Lung microvascular endothelial cell (primary cell): Measurements from ENCODE around the gene BNC1. TPM values are rescaled to one million over a fixed set of nuclear protein-coding genes. Genes with fewer than 3 reads are reported as not detected.
"Not testable (repeated sequence)": the region's sequence is repeated elsewhere in the genome, so short reads cannot be mapped to it uniquely, and the experiment has no call there.

Experiments
- DNase-seq, 2 donors: peaks; one replicate each; pipeline versions ENCODE4 v3.0.0 to v3.0.0-alpha.2; 2010; ENCODE audit warnings: low read depth in 2 of 2
- total RNA-seq: library from RNA; depleted of rRNA; stranded (reverse); fragments of >200 nt; gene quantifications from 2 replicates; pipeline ENCODE4 v1.2.1, GENCODE V29; 2014

Gene BNC1
- total RNA-seq, 1 donor from 2014 or later: 1.2 TPM

DNA sequence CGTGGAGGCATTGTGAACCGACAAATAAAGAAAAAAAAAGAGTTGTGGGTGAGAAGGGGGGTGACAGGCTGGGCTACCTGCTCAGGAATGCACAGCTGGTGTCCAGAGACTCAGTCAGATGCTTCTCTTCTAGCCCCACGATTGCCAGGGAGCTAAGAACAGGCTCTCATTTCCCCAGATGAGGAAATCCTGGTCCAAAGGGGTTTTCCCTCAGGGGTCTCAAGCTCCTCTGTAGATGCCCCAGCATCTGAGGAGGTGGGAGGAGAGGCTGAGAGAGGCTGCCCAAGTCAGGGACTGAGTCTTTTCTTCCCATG, 35.5 kb downstream of the BNC1 start:
- DNase-seq: no peak

DNA sequence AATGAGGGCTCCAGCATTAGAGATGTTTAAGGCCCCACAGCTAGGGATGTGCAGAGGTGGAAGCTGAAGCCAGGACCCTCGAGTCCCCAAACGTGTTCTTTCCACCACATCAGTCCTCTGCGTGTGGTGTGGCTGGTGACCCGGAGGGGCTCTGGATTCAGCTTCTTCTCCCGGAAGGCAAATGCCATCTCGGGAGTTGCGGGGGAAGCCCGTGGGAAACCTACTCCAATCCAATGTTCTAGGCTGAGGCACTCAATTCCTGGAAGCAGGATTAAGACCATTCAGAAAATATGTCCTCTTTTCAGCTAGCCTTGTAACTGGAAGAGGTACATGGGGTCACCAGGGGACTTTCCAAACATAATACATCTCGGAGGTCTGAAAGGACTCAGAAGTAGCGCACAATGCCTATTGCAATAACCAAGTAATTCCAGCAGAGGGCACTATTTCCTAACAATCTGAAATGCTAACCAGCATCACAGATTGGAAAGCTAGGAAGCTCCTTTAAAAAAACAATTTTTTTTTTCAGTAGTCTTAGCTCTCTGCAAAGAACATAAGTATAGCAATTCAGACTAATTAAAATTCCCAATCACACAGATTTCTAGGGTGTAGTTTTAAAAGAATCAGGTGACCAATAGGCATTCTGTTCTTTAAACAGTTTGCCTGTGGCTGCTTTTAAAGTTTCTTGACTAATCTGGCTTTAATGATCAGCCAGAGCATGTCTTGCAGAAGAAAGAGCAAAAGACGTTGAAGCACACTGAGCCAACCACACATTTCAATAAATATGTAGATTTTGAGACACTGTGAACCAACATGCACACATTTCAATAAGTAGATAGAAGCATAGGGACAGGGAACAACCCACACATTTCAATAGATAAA, 36.1 kb downstream of the BNC1 start:
- peak; percentile 74 to 75 for DNase-seq

DNA sequence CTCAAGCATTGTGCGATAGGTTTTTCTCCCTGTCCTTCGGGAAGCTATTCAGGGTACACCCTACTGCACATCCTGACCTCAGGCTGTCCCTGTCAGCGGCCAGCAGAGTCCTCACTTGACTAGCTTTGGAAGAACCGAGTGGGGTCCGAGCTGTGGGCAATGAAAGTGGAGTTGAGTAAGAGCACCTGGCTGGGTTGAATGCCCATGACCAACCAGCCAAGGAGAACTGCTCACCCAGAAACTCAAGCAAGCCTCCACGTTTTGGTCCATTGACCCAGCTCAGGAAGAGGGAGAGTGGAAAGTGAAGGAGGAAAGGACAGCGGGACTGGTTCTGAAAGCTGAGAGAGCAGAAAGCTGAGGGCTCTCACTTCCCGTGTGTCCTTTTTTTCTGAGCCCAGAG, 40.8 kb downstream of the BNC1 start:
- no peak for DNase-seq

DNA sequence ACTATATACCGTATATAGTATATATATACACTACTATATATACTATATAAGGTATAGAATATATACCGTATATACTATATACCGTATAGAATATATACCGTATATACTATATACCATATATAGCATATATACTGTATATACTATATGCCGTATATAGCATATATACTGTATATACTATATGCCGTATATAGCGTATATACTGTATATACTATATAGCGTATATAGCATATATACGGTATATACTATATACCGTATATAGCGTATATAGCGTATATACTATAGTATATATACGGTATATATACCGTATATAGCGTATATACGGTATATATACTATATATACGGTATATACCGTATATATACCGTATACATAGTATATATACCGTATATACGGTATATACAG, 54.2 kb downstream of the BNC1 start:
- DNase-seq: no peak

DNA sequence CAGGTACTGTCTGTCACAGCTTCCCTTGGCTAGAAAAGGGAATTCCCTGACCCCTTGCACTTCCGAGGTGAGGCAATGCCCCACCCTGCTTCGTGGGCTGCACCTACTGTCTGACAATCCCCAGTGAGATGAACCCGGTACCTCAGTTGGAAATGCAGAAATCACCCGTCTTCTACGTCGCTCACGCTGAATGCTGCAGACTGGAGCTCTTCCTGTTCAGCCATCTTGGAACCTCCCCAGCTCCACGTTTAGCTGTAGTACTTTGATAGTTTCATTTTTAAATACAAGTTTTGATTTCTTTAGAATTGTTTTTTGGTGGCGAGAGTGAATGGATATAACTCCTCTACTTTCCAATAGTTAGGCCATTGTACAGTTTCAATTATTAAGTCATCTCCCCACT, 59.0 kb downstream of the BNC1 start:
- no peak for DNase-seq

DNA sequence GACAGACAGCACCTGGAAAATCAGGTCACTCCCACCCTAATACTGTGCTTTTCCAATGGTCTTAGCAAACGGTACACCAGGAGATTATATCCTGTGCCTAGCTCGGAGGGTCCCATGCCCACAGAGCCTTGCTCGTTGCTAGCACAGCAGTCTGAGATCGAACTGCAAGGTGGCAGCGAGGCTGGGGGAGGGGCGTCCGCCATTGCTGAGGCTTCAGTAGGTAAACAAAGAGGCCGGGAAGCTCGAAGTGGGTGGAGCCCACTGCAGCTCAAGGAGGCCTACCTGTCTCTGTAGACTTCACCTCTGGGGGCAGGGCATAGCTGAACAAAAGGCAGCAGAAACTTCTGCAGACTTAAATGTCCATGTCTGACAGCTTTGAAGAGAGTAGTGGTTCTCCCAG, 62.7 kb downstream of the BNC1 start:
- not testable (repeated sequence) for DNase-seq

DNA sequence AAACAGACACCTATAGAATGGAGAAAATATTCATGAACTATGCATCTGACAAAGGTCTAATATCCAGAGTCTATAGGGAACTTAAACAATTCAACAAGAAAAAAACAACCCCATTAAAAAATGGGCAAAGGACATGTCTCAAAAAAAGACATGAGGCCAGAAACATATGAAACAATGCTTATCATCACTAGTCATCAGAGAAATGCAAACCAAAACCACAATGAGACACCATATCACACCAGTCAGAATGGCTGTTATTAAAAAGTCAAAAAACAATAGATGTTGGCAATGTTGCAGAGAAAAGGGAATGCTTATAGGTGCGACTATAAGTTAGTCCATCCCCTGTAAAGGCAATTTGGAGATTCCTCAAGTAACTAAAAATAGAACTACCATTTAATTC, 65.4 kb downstream of the BNC1 start:
- DNase-seq: no peak

DNA sequence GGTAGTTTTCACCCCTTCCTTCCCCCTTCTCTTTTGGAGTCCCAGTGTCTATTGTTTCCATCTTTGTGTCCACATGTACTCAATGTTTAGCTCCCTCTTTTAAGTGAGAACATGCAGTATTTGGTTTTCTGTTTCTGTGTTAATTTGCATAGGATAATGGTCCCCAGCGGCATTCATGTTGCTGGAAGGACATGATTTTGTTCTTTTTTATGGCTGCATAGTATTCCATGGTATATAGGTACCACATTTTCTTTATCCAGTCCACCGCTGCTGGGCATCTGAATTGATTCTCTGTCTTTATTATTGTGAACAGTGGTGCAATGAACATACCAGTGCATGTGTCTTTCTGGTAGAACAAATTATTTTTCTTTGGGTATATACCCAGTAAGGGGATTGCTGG, 69.2 kb downstream of the BNC1 start:
- no peak for DNase-seq

DNA sequence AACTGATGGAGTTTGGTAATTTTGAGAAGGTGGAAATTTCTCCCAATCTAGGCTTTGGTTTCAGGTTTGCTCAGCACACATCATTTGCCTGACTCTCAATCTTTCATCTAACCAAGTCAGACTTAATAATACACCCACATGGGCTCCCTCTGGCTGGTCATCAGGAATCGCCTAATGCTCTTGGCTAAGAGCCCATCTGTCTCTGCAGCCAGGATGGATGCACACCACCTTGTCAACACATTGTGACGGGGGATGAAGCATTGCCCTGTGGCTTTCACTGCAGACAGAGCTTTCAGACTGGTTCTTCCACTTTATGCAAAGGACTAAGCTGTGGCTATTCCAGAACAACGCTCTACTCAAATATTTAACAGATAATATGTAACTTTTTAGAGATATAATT, 73.8 kb downstream of the BNC1 start:
- peak; percentile 37 to 82 for DNase-seq

DNA sequence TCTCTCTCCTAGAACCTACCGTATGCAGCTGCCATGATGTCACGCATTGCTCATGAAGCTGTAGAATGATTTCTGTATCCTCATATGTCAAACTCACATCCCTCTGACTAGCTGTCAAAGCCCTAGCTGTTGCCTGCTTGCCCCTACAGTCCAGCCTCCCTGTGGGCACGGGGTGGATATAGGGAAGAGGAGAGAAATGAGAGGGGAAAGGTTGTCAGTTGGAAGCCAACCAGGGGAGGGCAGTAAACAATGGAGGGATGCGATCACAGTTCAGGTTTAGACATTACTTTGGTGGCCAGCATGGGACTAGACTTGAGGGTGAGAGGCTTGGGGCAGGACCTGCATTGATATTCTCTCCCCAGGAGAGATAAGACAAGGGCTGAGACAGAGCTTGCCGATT, 75.1 kb downstream of the BNC1 start:
- DNase-seq: peak in 1 of 2 donors; percentile 13

DNA sequence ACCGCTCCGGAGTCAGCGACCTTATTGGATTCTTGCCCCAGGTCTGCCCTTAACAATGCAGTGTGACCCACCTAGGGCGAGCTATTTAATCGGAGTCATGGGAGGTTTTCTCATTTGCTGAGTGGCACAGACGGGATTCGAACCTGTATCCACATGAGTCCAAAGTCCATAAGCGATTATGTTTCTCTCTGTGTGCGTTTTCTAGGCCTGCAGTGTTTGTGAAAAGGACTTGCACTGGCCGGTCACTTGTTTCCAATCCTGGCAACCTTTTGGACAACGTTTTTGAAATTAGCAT, 76.2 kb downstream of the BNC1 start:
- no peak for DNase-seq

DNA sequence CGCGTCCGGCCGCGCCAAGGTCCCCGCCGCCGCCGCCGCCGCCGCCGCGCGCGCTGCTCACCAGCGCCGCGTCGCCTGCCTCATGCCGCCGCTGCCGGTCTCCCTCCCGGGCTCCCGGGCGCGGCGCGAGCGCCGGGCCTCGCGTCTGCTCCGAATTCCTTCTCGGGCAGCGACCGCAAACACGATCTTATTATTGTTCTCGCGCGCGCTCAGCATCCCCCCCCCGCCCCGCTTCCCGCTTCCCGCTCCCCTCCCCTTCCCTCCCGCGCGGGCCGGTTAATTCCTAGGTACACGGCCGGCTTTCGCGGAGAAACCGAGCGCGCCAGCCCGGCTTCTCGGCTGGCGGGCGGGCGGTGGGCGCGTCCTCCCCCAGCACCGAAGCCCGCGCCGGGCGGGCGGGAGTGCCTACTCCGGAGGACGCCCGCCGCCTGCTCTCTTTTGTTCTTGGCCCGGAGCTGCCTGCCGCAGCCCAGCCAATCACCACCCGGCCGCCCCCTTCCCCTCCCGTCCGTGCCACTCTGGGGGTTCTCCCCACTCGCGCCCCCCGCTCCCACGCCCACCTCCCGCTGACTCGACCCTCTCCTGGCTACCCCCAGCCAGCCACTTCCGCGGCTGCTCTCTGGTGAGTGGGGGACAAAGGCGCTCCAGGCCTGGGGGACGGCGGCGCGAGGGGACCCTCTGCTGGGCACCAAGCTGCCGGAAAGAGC, 76.7 kb downstream of the BNC1 start, which contains the start of gene HDGFL3:
Gene HDGFL3 (minus strand): TSS at position 164 of the 707 bp plus-strand sequence. CDS start 409 bp downstream, outside the sequence.
- peak; percentile 68 to 70 for DNase-seq

DNA sequence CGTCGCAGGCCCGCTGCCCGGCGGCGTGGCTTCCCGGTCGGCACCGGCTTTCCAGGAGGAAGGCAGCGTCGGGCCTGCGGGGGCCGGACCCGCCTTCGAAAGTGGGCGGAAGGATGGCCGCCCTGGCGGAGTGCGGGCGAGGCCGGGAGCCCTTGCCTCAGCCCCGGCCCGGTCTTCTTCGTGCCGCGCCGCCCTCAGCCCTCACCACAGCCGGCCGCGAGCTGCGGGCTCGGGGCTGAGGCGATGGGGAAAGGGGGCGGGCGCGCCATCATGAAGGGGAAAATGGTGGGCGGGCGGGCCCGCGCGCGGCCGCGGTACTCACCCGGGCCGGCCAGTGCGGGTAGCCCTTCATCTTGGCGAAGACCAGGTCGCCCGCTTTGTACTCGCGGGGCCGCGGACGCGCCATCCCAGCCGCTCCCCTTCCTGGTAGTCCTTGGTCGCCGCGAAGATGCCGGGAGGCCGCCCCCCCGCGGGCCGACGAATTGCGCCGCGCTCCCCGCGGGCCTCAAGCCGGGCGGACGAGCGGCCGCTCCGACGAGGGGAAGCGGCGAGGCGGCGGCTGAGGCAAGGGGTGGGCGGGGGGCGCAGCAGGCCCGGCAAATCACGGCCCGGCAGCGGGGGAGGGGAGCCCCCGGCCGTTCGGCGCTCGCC, 77.3 kb downstream of the BNC1 start:
- peak; percentile 57 to 71 for DNase-seq

DNA sequence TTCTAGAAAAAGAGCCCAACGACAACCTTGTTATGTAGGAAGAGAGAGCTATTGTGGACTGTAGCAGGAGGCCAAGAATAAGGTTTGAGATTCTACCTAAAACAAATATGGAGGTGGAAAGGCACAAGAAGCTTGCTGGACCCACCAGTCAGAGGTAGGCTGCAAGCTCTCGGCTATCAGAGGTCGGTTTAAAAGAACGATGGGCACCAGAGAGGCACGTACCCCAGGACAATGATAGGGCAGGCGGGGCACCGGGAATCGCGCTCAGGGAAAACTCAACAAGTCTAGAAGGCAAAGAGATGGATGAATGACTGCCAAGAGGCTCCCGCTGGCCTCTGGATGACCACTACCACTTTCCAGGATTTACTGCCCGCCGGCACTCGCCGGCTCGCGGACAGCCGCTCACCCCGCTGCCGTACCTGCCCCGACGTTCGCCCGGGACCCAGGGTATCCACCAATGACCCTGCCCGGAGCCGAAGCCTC, 77.9 kb downstream of the BNC1 start:
- DNase-seq: peak; percentile 23 to 54

Other genes with a start within 250 kb of the BNC1 start
- gene BTBD1, start 217.4 kb downstream of the BNC1 start, total RNA-seq: 78.0 and 94.6 TPM in 2 replicates
- gene TM6SF1, start 177.0 kb downstream of the BNC1 start, total RNA-seq: 30.9 and 51.6 TPM in 2 replicates
- gene HDGFL3, start 76.8 kb downstream of the BNC1 start, total RNA-seq: 27.7 and 66.9 TPM in 2 replicates
- gene SH3GL3, start 162.7 kb upstream of the BNC1 start, total RNA-seq: under 0.01 TPM in 1 of 2 replicates, not detected in the other